ENCODE data around the gene GMIP. TPM values are rescaled to one million over a fixed set of nuclear protein-coding genes. Genes with fewer than 3 reads are reported as not detected.
"Not testable (repeated sequence)": the region's sequence is repeated elsewhere in the genome, so short reads cannot be mapped to it uniquely, and the experiment has no call there.

Gene GMIP
- total and polyA plus RNA-seq, 10 donors = 26.7 to 141 (median 94.0) TPM

DNA sequence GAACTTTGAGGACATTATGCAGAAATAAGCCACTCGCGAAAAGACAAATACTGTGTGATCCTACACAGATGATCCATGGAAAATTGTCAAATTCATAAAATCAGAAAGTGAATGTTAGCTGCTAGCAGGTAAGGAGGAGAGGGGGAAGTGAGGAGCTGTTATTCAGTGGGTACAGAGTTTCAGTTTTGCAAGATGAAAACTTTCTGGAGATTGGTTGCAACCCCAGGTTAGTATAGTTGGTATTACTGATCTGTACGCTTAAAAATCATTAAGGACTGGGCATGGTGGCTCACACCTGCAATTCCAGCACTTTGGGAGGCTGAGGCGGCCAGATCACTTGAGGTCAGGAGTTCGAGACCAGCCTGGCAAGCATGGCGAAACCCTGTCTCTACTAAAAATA lies 43.1 kb upstream of the GMIP start:
- intact Hi-C loops (cut with DNase I; ENCODE audit: low total_unique reads) = no loop called here
- peaks cover 0 to 55% (median 5%) of the 10 kb centered on the region in 6 donors for H3K36me3 ChIP-seq

DNA sequence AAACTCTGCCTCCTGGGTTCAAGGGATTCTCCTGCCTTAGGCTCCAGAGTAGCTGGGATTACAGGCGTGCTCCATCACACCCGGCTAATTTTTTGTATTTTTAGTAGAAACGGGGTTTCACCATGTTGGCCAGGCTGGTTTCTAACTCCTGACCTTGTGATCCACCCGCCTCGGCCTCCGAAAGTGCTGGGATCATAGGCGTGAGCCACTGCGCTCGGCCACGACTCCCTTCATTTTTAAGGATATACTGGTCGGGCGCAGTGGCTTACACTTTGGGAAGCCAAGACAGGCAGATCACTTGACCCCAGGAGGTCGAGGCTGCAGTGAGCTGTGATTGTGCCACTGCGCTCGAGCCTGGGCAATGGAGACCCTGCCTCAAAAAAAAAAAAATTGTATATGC lies 42.7 kb upstream of the GMIP start:
- DNase-seq; H3K27ac ChIP-seq; H3K4me3 ChIP-seq; H3K4me1 ChIP-seq; H3K27me3 ChIP-seq (replicated peaks in 1 of 7); intact Hi-C loops (cut with DNase I; ENCODE audit: low total_unique reads): not testable (repeated sequence)
- Histone ChIP-seq H3K36me3 (peaks cover 0 to 59% (median 8%) of the 10 kb centered on the region in 6 donors), H3K9me3 (peaks cover 12 to 83% (median 68%) of the 10 kb centered on the region in 8 donors)
- WGBS, 5 donors = 96 to 98% (median 97%) methylated on average over 15 of the region's 15 CpGs

More for the DNA sequence above, 43.1 kb upstream of the GMIP start:
- Histone ChIP-seq H3K4me3 (no peak overlapping the region), H3K9me3 (peaks cover 12 to 83% (median 64%) of the 10 kb centered on the region in 8 donors), H3K27me3 (replicated peaks in 1 of 7) (no peaks in the 10 kb centered on the region), H3K27ac (no peak overlapping the region), H3K4me1 (no peaks in the 10 kb centered on the region)
- WGBS, 5 donors = 93 to 99% (median 98%) methylated on average over 6 of the region's 6 CpGs
- TF ChIP-seq POLR2AphosphoS5 (IDR thresholded peaks at IDR 0.05) (no peak), POLR2A (IDR thresholded peaks at IDR 0.05) (no peak), CTCF (IDR thresholded peaks at IDR 0.05 in 8 of 11, conservative IDR thresholded peaks at IDR 0.05 in 3 of 11) (no peak)
- no peak for DNase-seq

GRCh38 chr19:19679176-19680073 lies 36.0 kb upstream of the GMIP start:
- Histone ChIP-seq H3K27ac (no peak overlapping the region), H3K4me1 (no peaks in the 10 kb centered on the region), H3K36me3 (peaks cover 29 to 97% (median 73%) of the 10 kb centered on the region in 6 donors), H3K4me3 (no peak overlapping the region), H3K27me3 (replicated peaks in 1 of 7) (no peaks in the 10 kb centered on the region), H3K9me3 (peaks cover 7 to 100% (median 99%) of the 10 kb centered on the region in 8 donors)
- TF ChIP-seq POLR2A (IDR thresholded peaks at IDR 0.05) (no peak), POLR2AphosphoS5 (IDR thresholded peaks at IDR 0.05) (no peak), CTCF (IDR thresholded peaks at IDR 0.05 in 8 of 11, conservative IDR thresholded peaks at IDR 0.05 in 3 of 11) (no peak)
- WGBS, 5 donors = 95 to 98% (median 97%) methylated on average over 20 of the region's 20 CpGs
- intact Hi-C loops (cut with DNase I; ENCODE audit: low total_unique reads) = no loop called here
- no peak for DNase-seq

- H3K36me3 ChIP-seq = peaks cover 34 to 100% (median 88%) of the 10 kb centered on the region in 6 donors
- H3K9me3 ChIP-seq = peaks cover 7 to 100% (median 95%) of the 10 kb centered on the region in 8 donors
- H3K27me3 ChIP-seq (replicated peaks in 1 of 7) = no peaks in the 10 kb centered on the region
- peaks cover 0 to 4% (median 0%) of the 10 kb centered on the region in 6 donors for H3K4me1 ChIP-seq
- WGBS, 5 donors = 90 to 98% (median 94%) methylated on average over 6 to 7 of the region's 7 CpGs
- intact Hi-C loops (cut with DNase I; ENCODE audit: low total_unique reads) = no loop called here
- DNase-seq = no peak
- TF ChIP-seq POLR2A (IDR thresholded peaks at IDR 0.05) (no peak), POLR2AphosphoS5 (IDR thresholded peaks at IDR 0.05) (no peak), CTCF (IDR thresholded peaks at IDR 0.05 in 8 of 11, conservative IDR thresholded peaks at IDR 0.05 in 3 of 11) (no peak)
- H3K4me3 ChIP-seq = no peak overlapping the region
- no peak overlapping the region for H3K27ac ChIP-seq
Measured at GRCh38 chr19:19677579-19677978, 34.1 kb upstream of the GMIP start.
